ENCODE measurements around the gene CHCHD6. TPM values are rescaled to one million over a fixed set of nuclear protein-coding genes. Genes with fewer than 3 reads are reported as not detected.

The CHCHD6 gene
- total and polyA plus RNA-seq, 12 donors, result 5.2 to 27.0 (median 10.2) TPM

- Histone ChIP-seq H3K27ac (no peak overlapping the region), H3K4me1 (peaks cover 2 to 22% (median 12%) of the 10 kb centered on the region in 9 donors), H3K9me3 (peaks cover 0 to 17% (median 6%) of the 10 kb centered on the region in 11 donors), H3K27me3 (peaks cover 0 to 31% (median 0%) of the 10 kb centered on the region in 7 donors), H3K36me3 (no peaks in the 10 kb centered on the region), H3K4me3 (no peak overlapping the region)
- WGBS, 2 donors, result 64 to 69% methylated on average over 5 of the region's 5 CpGs
- intact Hi-C loops (cut with DNase I), result no loop called here
- ATAC-seq (no peak), DNase-seq (no peak)
- no peak for TF ChIP-seq CTCF (IDR thresholded peaks at IDR 0.05)
These were observed 275.1 kb downstream of the CHCHD6 start for GRCh38 chr3:126979046-126979628.

GRCh38 chr3:126980266-126980811 lies 276.3 kb downstream of the CHCHD6 start:
- intact Hi-C loops (cut with DNase I), result loop anchor here in 9 of 10 donors (5.0 to 10.0 kb wide), 12 partner anchors 184 to 564 kb away; no protein-coding TSS in a partner anchor
- H3K9me3 ChIP-seq, result peaks cover 0 to 5% (median 0%) of the 10 kb centered on the region in 11 donors
- no peak overlapping the region for H3K27ac ChIP-seq
- no peak for ATAC-seq
- H3K4me1 ChIP-seq, result peaks cover 8 to 33% (median 23%) of the 10 kb centered on the region in 9 donors
- H3K36me3 ChIP-seq, result no peaks in the 10 kb centered on the region
- no peak for DNase-seq
- H3K4me3 ChIP-seq, result no peak overlapping the region
- peaks cover 0 to 39% (median 0%) of the 10 kb centered on the region in 7 donors for H3K27me3 ChIP-seq
- TF ChIP-seq CTCF (IDR thresholded peaks at IDR 0.05), result no peak
- WGBS, 2 donors, result 87 to 91% methylated on average over 15 of the region's 15 CpGs

- Histone ChIP-seq H3K27ac (peak overlapping the region in 4 of 10 donors; percentile 64 to 93 (median 82)), H3K36me3 (no peaks in the 10 kb centered on the region), H3K27me3 (peaks cover 0 to 39% (median 0%) of the 10 kb centered on the region in 7 donors), H3K4me1 (peaks cover 18 to 47% (median 39%) of the 10 kb centered on the region in 9 donors), H3K9me3 (no peaks in the 10 kb centered on the region), H3K4me3 (peak overlapping the region in 9 of 10 donors; percentile 30 to 69 (median 54))
- TF ChIP-seq CTCF (IDR thresholded peaks at IDR 0.05), result no peak
- no peak for DNase-seq
- peak in 7 of 8 donors; percentile 3 to 22 (median 16) for ATAC-seq
- 13 to 17% methylated on average over 12 of the region's 12 CpGs for WGBS, 2 donors
- intact Hi-C loops (cut with DNase I), result loop anchor here in 9 of 10 donors (1.0 to 10.0 kb wide), 16 partner anchors 183 to 563 kb away; no protein-coding TSS in a partner anchor
These were observed 278.1 kb downstream of the CHCHD6 start for GRCh38 chr3:126982126-126982470.

GRCh38 chr3:126982471-126983175 lies 278.6 kb downstream of the CHCHD6 start, which contains the start of gene PLXNA1:
TSS of gene PLXNA1 (plus strand) at chr3:126983115. CDS start at chr3:126988594, 5,479 bp downstream.
- Histone ChIP-seq H3K4me3 (peak within 1 kb of the TSS; percentile 70 to 87 (median 76)), H3K9me3 (no peaks in the 10 kb centered on the region), H3K27ac (peak within 1 kb of the TSS in 9 of 10 donors; percentile 59 to 93 (median 73)), H3K4me1 (peaks cover 18 to 50% (median 41%) of the 10 kb centered on the region in 9 donors), H3K27me3 (peaks cover 0 to 39% (median 0%) of the 10 kb centered on the region in 7 donors), H3K36me3 (no peaks in the 10 kb centered on the region)
- peak; percentile 71 to 83 for DNase-seq
- WGBS, 2 donors, result 1% methylated on average over 67 to 89 of the region's 89 CpGs
- peak; percentile 81 to 94 (median 89) for TF ChIP-seq CTCF (IDR thresholded peaks at IDR 0.05)
- peak; percentile 76 to 89 (median 81) for ATAC-seq
- intact Hi-C loops (cut with DNase I), result loop anchor here in 9 of 10 donors (1.0 to 10.0 kb wide), 16 partner anchors 182 to 562 kb away; no protein-coding TSS in a partner anchor

Measured in heart right ventricle (tissue), 16 donors.